GM18867 (cell line): Measurements from ENCODE around the gene ZSCAN25.
"Not testable (repeated sequence)": the region's sequence is repeated elsewhere in the genome, so short reads cannot be mapped to it uniquely, and the experiment has no call there.

Source experiments
- ATAC-seq: cut with Tn5 transposase; IDR thresholded peaks from one replicate; pipeline ENCODE4 v1.9.1; 2021; ENCODE audit warnings: mild to moderate bottlenecking, moderate library complexity; ENCODE audit not compliant: unreplicated experiment

Gene ZSCAN25

DNA sequence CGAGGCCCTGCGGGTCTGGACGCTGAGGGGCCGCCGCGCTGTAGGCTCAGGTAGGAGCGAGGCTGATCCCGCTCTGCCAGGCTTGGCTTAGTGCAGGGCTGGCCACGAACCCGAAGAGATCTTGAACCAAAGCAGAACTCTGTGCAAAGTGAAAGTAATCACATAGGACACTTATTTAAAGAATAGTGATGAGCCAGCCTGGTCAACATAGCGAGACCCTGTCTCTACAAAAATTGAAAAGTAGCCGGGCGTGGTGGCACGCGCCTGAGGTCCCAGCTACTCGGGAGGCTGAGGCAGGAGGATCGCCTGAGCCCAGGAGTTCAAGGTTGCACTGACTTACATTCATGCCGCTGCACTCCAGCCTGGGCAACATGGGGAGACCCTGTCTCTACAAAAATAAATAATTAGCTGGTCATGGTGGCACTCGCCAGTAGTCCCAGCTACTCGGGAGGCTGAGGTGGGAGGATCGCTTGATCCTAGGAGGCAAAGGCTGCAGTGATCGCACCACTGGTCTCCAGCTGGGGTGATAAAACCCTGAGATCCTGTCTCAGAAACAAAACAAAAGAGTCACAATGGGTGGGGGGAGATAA is 541 bp downstream of the ZSCAN25 start:
- ATAC-seq: no peak

DNA sequence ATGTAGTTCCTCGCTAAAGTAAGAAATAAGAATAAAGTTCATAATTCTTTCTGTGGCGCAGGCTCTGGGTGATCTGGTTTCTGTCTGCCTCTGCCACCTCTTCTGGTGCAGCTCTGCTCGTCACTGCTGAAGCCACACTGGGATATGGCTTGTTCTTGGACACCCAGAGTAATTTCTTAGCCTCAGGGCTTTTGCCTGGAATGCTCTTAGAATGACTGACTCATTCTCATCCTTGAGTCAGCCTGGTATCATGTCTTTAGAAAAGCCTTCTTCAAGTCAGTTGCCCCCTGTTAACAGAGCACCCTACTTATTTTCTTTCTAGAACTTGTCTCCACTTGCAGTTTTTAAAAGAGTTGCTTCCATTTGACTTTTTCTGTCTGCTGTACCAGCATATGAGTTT is 2.0 kb downstream of the ZSCAN25 start:
- ATAC-seq: no peak

- no peak for ATAC-seq
These were observed 2.9 kb downstream of the ZSCAN25 start for GRCh38 chr7:99619571-99620130.

GRCh38 chr7:99621271-99621670 is 4.5 kb downstream of the ZSCAN25 start:
- ATAC-seq: no peak

GRCh38 chr7:99622596-99622995 is 5.8 kb downstream of the ZSCAN25 start:
- ATAC-seq: no peak

- no peak for ATAC-seq
These were observed 6.4 kb downstream of the ZSCAN25 start for GRCh38 chr7:99623091-99623693.

GRCh38 chr7:99623702-99624447 is 7.1 kb downstream of the ZSCAN25 start:
- no peak for ATAC-seq

- no peak for ATAC-seq
These were observed 7.7 kb downstream of the ZSCAN25 start for GRCh38 chr7:99624484-99624883.

GRCh38 chr7:99625321-99625720 is 8.6 kb downstream of the ZSCAN25 start:
- no peak for ATAC-seq

- no peak for ATAC-seq
These were observed 9.2 kb downstream of the ZSCAN25 start for GRCh38 chr7:99625961-99626360.

DNA sequence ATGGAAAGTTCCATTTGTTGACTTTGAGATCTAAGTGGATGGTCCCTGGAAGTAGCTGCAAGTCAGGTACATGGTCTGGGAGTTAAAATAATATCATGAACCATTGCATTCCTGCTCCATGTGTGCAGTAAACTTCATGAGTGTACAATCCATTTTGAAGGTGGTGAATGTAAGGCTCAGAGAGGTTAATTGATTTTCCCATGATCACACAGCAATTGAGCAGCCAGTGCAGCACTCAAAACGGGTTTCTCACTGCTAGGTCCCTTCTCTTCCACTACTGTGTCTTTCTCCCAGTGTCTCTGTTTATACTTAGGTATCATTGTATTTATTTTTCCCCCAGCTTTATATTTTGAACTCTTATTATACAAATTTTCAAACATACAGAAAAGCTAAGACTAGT is 9.9 kb downstream of the ZSCAN25 start:
- no peak for ATAC-seq

GRCh38 chr7:99627513-99627912 is 10.8 kb downstream of the ZSCAN25 start:
- no peak for ATAC-seq

DNA sequence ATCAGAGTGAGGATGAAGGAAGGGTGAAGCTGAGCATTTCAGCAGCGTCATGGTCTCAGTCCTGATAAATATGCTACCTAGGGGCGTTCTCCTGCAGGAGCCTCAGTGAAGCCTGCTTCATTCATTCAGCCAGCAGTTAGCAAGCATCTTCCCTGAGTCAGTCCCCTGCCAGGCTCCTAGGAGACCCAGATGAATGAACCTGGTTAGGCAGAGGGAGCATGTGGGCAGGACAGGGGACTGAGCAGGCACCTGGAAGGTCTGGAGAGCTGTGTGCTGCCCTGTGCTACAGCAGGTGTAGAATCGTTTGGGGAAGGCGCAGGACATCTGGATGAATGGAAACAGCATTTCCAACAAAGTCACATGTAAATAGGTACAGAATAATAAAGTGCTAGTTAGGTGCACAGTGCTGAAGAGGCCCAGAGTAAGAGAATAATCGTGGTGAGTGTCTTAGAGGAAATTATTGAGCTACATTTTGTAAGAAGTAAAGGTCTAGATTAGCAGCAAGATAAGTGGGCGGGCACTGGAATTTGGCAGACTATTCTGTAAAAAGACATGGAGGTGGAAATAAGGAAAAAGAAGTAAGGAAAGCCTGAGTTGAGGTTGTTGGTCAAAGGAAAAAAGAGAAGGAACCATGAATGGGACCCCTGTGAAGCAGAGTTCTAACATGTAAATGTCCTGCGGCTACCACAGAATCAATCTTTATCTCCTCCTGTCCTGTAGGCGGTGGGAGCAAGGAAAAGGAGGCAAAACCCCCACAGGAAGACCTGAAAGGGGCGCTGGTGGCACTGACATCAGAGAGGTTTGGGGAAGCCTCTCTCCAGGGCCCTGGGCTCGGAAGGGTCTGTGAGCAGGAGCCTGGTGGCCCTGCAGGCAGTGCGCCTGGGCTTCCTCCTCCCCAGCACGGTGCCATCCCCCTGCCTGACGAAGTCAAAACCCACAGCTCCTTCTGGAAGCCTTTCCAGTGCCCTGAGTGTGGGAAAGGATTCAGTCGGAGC is 12.0 kb downstream of the ZSCAN25 start:
- ATAC-seq: no peak

DNA sequence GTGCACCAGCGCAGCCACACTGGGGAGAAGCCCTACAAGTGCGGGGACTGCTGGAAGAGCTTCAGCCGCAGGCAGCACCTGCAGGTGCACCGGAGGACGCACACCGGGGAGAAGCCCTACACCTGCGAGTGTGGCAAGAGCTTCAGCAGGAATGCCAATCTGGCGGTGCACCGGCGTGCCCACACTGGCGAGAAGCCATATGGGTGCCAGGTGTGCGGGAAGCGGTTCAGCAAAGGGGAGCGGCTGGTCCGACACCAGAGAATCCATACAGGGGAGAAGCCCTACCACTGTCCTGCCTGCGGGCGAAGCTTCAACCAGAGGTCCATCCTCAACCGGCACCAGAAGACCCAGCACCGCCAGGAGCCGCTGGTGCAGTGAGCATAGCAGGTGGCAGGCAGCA is 12.9 kb downstream of the ZSCAN25 start:
- no peak for ATAC-seq

DNA sequence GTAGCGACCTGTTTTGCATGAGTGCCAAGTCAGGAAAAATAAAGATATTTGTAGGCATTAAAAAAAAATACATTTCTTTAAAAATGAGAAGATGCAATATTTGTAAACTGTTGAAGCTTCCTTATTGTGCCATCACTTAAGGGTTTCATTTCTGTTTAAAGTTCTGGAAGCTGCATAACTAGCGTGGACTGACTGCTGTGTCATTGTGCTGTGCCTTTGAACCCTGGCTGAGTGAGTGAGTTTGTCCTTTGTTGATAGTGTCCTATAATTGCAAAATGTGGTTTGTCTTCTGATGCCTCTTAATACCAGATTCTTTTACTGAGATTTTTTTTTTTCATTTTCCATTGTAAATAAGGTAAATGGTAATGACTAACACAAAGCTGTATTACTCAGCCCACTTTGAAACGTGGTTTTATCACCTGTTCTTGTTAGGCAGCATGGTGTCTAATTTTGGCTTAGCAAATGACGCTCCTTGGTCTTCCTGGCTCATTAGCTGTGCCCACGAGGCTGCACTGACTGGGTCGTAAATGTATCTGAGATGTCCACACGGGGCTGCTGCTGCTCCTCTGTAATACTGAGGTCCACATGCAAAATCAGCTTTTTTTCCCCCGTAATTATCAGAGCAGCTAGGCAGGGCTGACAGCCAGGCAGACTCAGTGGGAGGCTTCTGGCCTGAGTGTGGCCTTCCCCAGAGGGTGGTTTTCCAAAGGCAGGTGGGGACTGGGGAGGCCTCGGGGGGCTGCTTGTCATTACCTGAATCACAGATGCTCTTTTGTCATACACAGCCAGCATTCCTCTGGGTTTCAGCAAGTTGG is 14.8 kb downstream of the ZSCAN25 start:
- ATAC-seq: no peak

DNA sequence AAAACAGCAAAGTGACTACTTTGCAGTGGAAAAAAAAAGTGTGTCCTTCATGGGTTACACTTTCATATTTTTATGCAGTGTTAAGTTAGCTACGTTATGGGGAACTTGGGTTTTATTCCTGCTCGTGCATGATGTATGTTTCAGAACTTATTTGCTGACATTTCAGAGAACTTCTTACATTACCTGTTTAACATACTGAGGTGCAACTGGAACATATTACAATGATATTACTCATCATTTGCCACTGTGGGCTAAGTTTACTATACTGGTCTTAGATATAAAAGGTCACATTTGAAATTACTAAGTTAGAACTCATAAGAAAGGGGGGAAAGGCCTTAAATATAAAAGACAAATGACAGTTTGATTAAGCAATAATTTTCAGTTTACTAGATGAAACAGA is 20.7 kb downstream of the ZSCAN25 start:
- ATAC-seq: not testable (repeated sequence)

- no peak for ATAC-seq
These were observed 22.0 kb downstream of the ZSCAN25 start for GRCh38 chr7:99638731-99639130.

GRCh38 chr7:99639267-99639666 is 22.5 kb downstream of the ZSCAN25 start:
- no peak for ATAC-seq

DNA sequence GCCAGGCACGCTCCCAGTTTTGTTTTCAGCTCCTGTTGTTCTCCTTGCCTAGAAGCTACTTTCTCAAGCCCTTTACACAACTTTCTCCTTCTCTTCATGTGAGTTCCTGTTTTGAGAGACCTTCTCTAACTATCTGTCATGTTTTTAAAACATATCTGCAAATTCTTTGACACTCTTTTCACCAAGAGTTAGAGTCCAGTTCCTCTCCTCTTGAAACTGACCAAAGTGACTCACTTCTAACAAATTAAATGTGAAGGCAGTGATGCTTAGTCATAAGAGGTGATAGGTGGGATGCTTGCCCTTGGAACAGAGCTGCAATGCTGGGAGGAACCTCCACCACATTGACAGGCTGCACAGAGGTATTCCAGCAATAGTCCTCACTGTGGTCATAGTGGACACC is 25.3 kb downstream of the ZSCAN25 start:
- ATAC-seq: no peak

- ATAC-seq: no peak
These were observed 26.7 kb downstream of the ZSCAN25 start for GRCh38 chr7:99643464-99643863.
